VCaP (cell line): ENCODE data around the gene MFNG.

Experiments used
- H3K27ac ChIP-seq: fragments of 450-650 bp; 2 replicates; pipeline ENCODE4 v1.5.1; 2017
- TF ChIP-seq, protein P1 (sequence below): fragments of 450-650 bp; conservative IDR thresholded peaks from 2 replicates; pipeline ENCODE4 v1.5.1; 2017; ENCODE audit warnings: mild to moderate bottlenecking, moderate library complexity

Gene MFNG

GRCh38 chr22:37457093-37457893 lies 28.9 kb downstream of the MFNG start:
- TF ChIP-seq, protein P1, sequence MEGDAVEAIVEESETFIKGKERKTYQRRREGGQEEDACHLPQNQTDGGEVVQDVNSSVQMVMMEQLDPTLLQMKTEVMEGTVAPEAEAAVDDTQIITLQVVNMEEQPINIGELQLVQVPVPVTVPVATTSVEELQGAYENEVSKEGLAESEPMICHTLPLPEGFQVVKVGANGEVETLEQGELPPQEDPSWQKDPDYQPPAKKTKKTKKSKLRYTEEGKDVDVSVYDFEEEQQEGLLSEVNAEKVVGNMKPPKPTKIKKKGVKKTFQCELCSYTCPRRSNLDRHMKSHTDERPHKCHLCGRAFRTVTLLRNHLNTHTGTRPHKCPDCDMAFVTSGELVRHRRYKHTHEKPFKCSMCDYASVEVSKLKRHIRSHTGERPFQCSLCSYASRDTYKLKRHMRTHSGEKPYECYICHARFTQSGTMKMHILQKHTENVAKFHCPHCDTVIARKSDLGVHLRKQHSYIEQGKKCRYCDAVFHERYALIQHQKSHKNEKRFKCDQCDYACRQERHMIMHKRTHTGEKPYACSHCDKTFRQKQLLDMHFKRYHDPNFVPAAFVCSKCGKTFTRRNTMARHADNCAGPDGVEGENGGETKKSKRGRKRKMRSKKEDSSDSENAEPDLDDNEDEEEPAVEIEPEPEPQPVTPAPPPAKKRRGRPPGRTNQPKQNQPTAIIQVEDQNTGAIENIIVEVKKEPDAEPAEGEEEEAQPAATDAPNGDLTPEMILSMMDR = peak; percentile 92
- no peak overlapping the region for H3K27ac ChIP-seq

DNA sequence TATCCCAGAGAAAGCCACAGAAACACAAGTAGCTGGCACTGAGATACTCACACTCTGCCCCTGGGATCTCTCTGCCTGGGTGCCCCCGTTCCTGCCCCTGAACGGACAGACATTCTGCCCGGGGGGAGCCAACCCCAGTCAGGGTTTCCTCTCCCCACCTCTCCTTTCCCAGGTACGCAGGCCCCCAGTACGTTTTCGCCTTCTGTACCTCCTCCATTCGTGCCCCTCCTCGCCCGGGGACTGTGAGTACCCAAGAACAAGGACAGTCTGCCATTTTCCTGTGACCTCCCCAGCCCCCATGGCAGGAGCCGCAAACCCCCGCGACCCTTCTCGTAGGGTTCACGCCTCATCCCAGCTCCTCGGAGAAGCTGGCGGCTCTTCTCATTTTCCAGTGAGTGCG lies 29.8 kb downstream of the MFNG start:
- H3K27ac ChIP-seq = no peak overlapping the region
- TF ChIP-seq, protein P1 = no peak

- no peak overlapping the region for H3K27ac ChIP-seq
- TF ChIP-seq, protein P1 = no peak
These were observed 30.3 kb downstream of the MFNG start for GRCh38 chr22:37455896-37456295.

DNA sequence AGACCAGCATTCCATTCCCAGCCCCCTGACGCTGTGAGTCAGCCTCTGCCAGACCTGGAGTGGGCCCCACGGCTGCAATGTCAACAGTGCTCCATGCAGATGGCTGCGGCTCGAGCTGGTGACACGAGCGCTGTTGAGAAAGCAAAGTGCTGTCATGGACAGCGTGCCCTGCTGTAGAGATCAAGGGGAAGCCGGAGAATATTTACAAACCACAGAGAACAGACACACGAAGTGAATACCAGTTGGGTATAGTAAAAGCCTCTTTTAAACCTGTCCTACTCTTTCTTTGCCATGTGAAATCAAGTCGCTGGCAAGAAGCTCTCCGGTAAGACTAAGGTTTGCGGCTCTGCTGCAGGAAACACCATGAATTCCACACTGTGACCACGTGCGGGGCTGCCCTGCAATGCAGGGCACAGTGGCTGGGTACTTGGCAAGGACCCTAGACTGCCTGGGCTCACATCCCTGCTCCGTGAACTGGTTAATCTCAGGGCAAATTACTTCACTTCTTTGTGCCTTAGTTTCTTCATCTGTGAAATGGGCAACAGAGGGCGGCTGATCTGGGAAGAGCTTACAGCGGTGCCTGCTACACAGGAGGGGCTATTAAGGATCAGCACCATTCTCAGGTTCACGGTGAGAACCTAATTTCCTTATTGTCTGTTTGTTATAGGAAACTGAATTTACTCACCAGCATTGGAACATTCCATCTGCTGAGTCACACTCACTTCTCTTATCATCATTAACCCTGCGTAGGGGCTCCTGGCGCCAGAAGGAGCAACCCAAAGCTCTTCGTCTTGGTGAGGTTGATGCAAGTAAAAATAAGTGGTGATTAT lies 31.1 kb downstream of the MFNG start:
- H3K27ac ChIP-seq = no peak overlapping the region
- TF ChIP-seq, protein P1 = no peak

GRCh38 chr22:37453696-37454095 lies 32.5 kb downstream of the MFNG start:
- no peak overlapping the region for H3K27ac ChIP-seq
- TF ChIP-seq, protein P1 = no peak

GRCh38 chr22:37451218-37451617 lies 35.0 kb downstream of the MFNG start:
- TF ChIP-seq, protein P1 = no peak

GRCh38 chr22:37449331-37450001 lies 36.7 kb downstream of the MFNG start:
- no peak overlapping the region for H3K27ac ChIP-seq
- TF ChIP-seq, protein P1 = no peak

More at GRCh38 chr22:37451218-37451617, 35.0 kb downstream of the MFNG start:
- no peak overlapping the region for H3K27ac ChIP-seq
